Panc1 (cell line): ENCODE results near the gene MBD5. TPM values are rescaled to one million over a fixed set of nuclear protein-coding genes. Genes with fewer than 3 reads are reported as not detected.

ENCODE experiments used
- ATAC-seq: fragments of 200-7000 bp; cut with Tn5 transposase; 2 replicates; pipeline ENCODE4 v1.9.1; 2020; ENCODE audit warnings: mild to moderate bottlenecking, moderate library complexity
- BruUV-seq: library from RNA; stranded (reverse); fragments of 400-500 nt; replicated peaks from 2 replicates; lab custom pipeline; 2021; lab: Mats Ljungman, UMichigan
- CTCF ChIA-PET: fragments of 300-600 bp; sonication (Branson Sonifier 250); formaldehyde crosslinking; loops from one replicate; lab custom pipeline; 2022; ENCODE audit warnings: antibody characterized with exemption; lab: Charles Lee
- POLR2A ChIA-PET: fragments of 300-600 bp; sonication (Branson Sonifier 250); formaldehyde crosslinking; loops from one replicate; lab custom pipeline; 2022; ENCODE audit warnings: antibody characterized with exemption; lab: Charles Lee
- DNase-seq: peaks from one replicate; pipeline ENCODE4 v3.0.0-alpha.2; 2010; ENCODE audit warnings: low read depth, low spot score
- H3K27ac ChIP-seq: 2 replicates; pipeline ENCODE4 v1.5.1; 2011; ENCODE audit warnings: mild to moderate bottlenecking, low read length, inconsistent platforms
- H3K27me3 ChIP-seq: fragments of 200-500 bp; sonication (Bioruptor generic); 2 replicates; pipeline ENCODE4 v1.6.0; 2014; ENCODE audit warnings: low read length, inconsistent platforms; ENCODE audit not compliant: control insufficient read depth, insufficient read depth
- H3K36me3 ChIP-seq: fragments of 200-500 bp; sonication (Bioruptor generic); 2 replicates; pipeline ENCODE4 v1.5.1; 2014; ENCODE audit warnings: inconsistent platforms, mild to moderate bottlenecking, low read length, moderate library complexity; ENCODE audit not compliant: control insufficient read depth, insufficient read depth
- H3K4me1 ChIP-seq: 2 replicates; pipeline ENCODE4 v1.5.1; 2011; ENCODE audit warnings: inconsistent platforms, mild to moderate bottlenecking, low read length, moderate library complexity; ENCODE audit not compliant: control insufficient read depth, insufficient read depth
- H3K4me3 ChIP-seq, 2 experiments: 2 replicates each; pipeline ENCODE4 v1.5.1; 2011 to 2012; ENCODE audit warnings: low read depth in 2 of 2, low read length in 2 of 2, mild to moderate bottlenecking in 2 of 2, inconsistent platforms in 1 of 2, moderate library complexity in 1 of 2
- H3K9me3 ChIP-seq: fragments of 200-500 bp; sonication (Bioruptor generic); 2 replicates; pipeline ENCODE4 v1.5.1; 2014; ENCODE audit warnings: low read depth, mild to moderate bottlenecking, inconsistent platforms, low read length, moderate library complexity; ENCODE audit not compliant: control insufficient read depth, insufficient read depth
- CTCF ChIP-seq: fragments of 450-650 bp; IDR thresholded peaks from 2 replicates; pipeline ENCODE4 v1.5.1; 2017; ENCODE audit warnings: mild to moderate bottlenecking
- POLR2AphosphoS5 ChIP-seq: IDR thresholded peaks from 2 replicates; pipeline ENCODE4 v1.6.1; 2012; ENCODE audit warnings: mild to moderate bottlenecking, low read depth, low read length, moderate library complexity
- REST ChIP-seq, 2 experiments: IDR thresholded peaks; 2 replicates each; pipeline ENCODE4 v1.6.1; 2011 to 2012; ENCODE audit warnings: low read depth in 2 of 2, control low read depth in 1 of 2, low read length in 1 of 2, mild to moderate bottlenecking in 1 of 2, moderate library complexity in 1 of 2; ENCODE audit not compliant: insufficient read depth in 1 of 2
- SIN3A ChIP-seq: IDR thresholded peaks from 2 replicates; pipeline ENCODE4 v1.6.1; 2012; ENCODE audit warnings: low read depth, mild to moderate bottlenecking, low read length, moderate library complexity, borderline replicate concordance; ENCODE audit not compliant: insufficient read depth
- TCF7L2 ChIP-seq: IDR thresholded peaks from 2 replicates; pipeline ENCODE4 v1.6.1; 2011; ENCODE audit warnings: mild to moderate bottlenecking, low read depth, low read length, inconsistent platforms
- in situ Hi-C: cut with HindIII; loops from 2 replicates; pipeline ENCODE4 v1.10.0; 2016; ENCODE audit warnings: low sequenced_read_pairs, low pct_unique_long_range_greater_than_20kb
- intact Hi-C: fragments of 100-400 bp; cut with micrococcal nuclease; formaldehyde crosslinking; loops from one replicate; pipeline ENCODE4 v1.10.0; 2022; ENCODE audit not compliant: unreplicated experiment
- total RNA-seq: library from RNA; stranded (reverse); gene quantifications from one replicate; pipeline ENCODE4 v1.2.1, GENCODE V29; 2021; ENCODE audit not compliant: unreplicated experiment

MBD5 gene
- total RNA-seq, 1 experiment from 2014 or later, result 40.2 TPM

DNA sequence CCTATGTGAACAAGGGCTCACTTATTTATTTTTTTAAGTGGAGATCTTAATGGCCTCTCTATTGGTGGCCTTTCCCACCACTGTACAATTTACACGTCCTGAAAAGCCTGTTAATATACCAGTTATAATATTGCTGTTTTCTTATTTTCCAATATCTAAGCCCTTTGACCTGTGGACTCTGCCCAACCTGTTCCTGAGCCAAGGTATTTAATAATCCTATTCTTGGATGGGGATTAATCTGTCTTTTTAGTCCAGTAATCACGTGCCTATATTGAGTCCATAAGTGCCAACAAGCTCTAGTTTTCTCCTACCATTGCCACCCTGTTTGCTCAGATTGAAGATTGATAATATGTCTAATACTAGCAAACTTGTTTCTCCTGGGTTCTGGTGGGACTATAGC lies 42.7 kb downstream of the MBD5 start:
- no peak for DNase-seq
- ChIA-PET CTCF (no interaction called here), POLR2A (no interaction called here)
- Histone ChIP-seq H3K27me3 (no peaks in the 10 kb centered on the region), H3K4me1 (no peaks in the 10 kb centered on the region), H3K36me3 (no peaks in the 10 kb centered on the region), H3K9me3 (no peaks in the 10 kb centered on the region), H3K4me3 (no peak overlapping the region), H3K27ac (no peak overlapping the region)
- in situ Hi-C loops, result no loop called here
- ATAC-seq, result no peak
- BruUV-seq, result no TSS peak
- no peak for TF ChIP-seq CTCF
- no peak for TF ChIP-seq SIN3A
- TF ChIP-seq REST (IDR thresholded peaks at IDR 0.05; ENCODE audit: insufficient read depth in 1 of 2, low read depth in 2 of 2, low read length in 1 of 2), result no peak
- no peak for TF ChIP-seq POLR2AphosphoS5
- no peak for TF ChIP-seq TCF7L2
- intact Hi-C loops, result no loop called here

GRCh38 chr2:148065936-148066335 lies 45.0 kb downstream of the MBD5 start:
- Histone ChIP-seq H3K27ac (no peak overlapping the region), H3K9me3 (no peaks in the 10 kb centered on the region), H3K36me3 (no peaks in the 10 kb centered on the region), H3K4me3 (no peak overlapping the region), H3K27me3 (no peaks in the 10 kb centered on the region), H3K4me1 (no peaks in the 10 kb centered on the region)
- intact Hi-C loops (no loop called here), in situ Hi-C loops (no loop called here)
- DNase-seq, result no peak
- TF ChIP-seq POLR2AphosphoS5 (no peak), CTCF (no peak), TCF7L2 (no peak), SIN3A (no peak), REST (IDR thresholded peaks at IDR 0.05; ENCODE audit: insufficient read depth in 1 of 2, low read depth in 2 of 2, low read length in 1 of 2) (no peak)
- ChIA-PET CTCF (no interaction called here), POLR2A (no interaction called here)
- ATAC-seq, result no peak
- BruUV-seq, result no TSS peak
